Measurements from ENCODE around the gene IL5RA.

Gene IL5RA, protein sequence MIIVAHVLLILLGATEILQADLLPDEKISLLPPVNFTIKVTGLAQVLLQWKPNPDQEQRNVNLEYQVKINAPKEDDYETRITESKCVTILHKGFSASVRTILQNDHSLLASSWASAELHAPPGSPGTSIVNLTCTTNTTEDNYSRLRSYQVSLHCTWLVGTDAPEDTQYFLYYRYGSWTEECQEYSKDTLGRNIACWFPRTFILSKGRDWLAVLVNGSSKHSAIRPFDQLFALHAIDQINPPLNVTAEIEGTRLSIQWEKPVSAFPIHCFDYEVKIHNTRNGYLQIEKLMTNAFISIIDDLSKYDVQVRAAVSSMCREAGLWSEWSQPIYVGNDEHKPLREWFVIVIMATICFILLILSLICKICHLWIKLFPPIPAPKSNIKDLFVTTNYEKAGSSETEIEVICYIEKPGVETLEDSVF

DNA sequence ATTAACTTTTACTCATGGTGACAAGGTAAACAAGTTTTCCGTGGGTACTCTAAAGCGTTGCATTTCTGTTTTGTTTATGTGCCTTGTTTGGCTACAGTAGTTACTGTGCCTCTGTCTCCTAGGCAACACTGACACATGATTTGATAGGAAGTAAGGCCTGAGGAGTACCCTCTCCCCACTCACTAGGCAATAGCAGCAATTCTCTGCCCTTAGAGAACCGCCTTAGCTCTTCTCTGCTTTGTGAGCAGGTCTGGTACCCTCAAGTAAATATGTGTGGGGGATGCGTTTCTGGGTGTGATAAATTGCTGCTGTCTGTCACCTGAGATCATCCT, at the start of gene IL5RA:
IL5RA (minus strand) TSS at position 76 of the 332 bp plus-strand sequence. CDS start 5,390 bp downstream, outside the sequence.
- no peaks in the 10 kb centered on the region for H3K36me3 ChIP-seq (ENCODE audit: control insufficient read depth, insufficient read depth, low read length)
- no peaks in the 10 kb centered on the region for H3K9me3 ChIP-seq (ENCODE audit: control insufficient read depth, insufficient read depth, low read length)
- no peak within 1 kb of the TSS for H3K4me3 ChIP-seq (ENCODE audit: low read depth, low read length)
- H3K9ac ChIP-seq (ENCODE audit: low read depth, low read length), result peak within 1 kb of the TSS; percentile 23; the same call in 1 of the 2 replicates
- H3K4me1 ChIP-seq (ENCODE audit: control insufficient read depth, insufficient read depth, low read length), result peaks cover 18% of the 10 kb centered on the region
- H3K27me3 ChIP-seq (ENCODE audit: control insufficient read depth, insufficient read depth, low read length), result no peaks in the 10 kb centered on the region
- H3K27ac ChIP-seq (ENCODE audit: low read depth, low read length), result peak within 1 kb of the TSS; percentile 26

GRCh38 chr3:3157484-3157883, 47.3 kb upstream of the IL5RA start:
- Histone ChIP-seq H3K4me3 (ENCODE audit: low read depth, low read length) (no peak overlapping the region), H3K4me1 (ENCODE audit: control insufficient read depth, insufficient read depth, low read length) (no peaks in the 10 kb centered on the region), H3K27me3 (ENCODE audit: control insufficient read depth, insufficient read depth, low read length) (no peaks in the 10 kb centered on the region), H3K36me3 (ENCODE audit: control insufficient read depth, insufficient read depth, low read length) (peaks cover 57% of the 10 kb centered on the region), H3K9ac (ENCODE audit: low read depth, low read length) (no peak overlapping the region), H3K27ac (ENCODE audit: low read depth, low read length) (no peak overlapping the region), H3K9me3 (ENCODE audit: control insufficient read depth, insufficient read depth, low read length) (no peaks in the 10 kb centered on the region)

DNA sequence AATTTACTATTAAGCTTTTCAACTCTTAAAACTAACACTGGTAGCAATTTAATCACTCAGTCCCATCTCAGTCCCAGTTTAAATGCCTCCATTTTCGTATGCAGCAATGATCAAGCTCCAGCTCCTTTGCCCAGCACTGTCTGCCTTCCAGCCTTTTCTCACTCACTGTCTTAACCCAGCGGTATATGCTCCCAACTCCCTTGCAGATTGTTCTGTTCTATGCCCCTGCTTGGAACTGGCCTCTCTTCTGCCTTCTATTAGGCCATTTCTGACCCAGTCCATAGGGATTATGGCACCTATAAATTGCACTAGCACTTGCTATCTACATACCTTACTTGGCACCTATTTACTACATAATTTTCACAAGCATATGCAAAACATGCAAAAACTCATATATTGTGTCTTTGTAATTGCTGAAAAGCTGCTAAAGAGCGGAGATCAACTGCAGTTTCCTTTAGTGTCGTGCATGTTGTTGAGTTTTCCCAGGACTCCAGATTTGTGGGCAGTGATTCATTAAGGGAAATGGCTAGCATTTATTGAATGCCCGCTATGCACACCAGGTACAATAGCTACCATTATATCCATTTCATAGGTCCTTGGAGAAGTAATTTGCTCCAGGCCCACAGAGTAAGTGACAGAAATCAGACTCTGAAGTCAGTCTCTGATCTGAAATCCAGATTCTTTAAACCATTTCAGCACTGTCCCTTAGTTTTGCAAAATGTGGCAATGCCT, 44.9 kb upstream of the IL5RA start:
- Histone ChIP-seq H3K36me3 (ENCODE audit: control insufficient read depth, insufficient read depth, low read length) (peaks cover 68% of the 10 kb centered on the region), H3K27me3 (ENCODE audit: control insufficient read depth, insufficient read depth, low read length) (no peaks in the 10 kb centered on the region), H3K4me1 (ENCODE audit: control insufficient read depth, insufficient read depth, low read length) (no peaks in the 10 kb centered on the region), H3K4me3 (ENCODE audit: low read depth, low read length) (no peak overlapping the region), H3K9me3 (ENCODE audit: control insufficient read depth, insufficient read depth, low read length) (no peaks in the 10 kb centered on the region), H3K9ac (ENCODE audit: low read depth, low read length) (no peak overlapping the region), H3K27ac (ENCODE audit: low read depth, low read length) (no peak overlapping the region)

DNA sequence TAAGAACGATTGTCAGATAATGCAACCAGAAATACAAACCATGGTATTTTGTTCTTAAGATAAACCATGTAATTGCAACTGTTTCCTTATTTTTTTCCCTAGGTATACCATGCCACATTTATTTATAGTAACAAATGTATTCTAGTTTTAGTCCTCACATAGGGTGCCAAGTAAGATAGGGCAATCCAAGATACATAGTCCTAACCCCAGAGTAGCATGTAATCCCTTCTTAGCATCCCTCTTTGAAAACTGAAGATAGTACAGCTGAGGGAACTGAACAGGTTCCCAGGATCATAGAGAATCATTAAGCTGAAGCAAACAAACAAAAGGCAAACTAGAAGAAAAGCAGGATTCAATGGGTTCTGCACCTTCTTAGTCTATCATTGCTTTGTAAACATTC, 41.3 kb upstream of the IL5RA start:
- no peak overlapping the region for H3K27ac ChIP-seq (ENCODE audit: low read depth, low read length)
- H3K4me3 ChIP-seq (ENCODE audit: low read depth, low read length), result no peak overlapping the region
- no peaks in the 10 kb centered on the region for H3K9me3 ChIP-seq (ENCODE audit: control insufficient read depth, insufficient read depth, low read length)
- no peaks in the 10 kb centered on the region for H3K4me1 ChIP-seq (ENCODE audit: control insufficient read depth, insufficient read depth, low read length)
- peaks cover 96% of the 10 kb centered on the region for H3K36me3 ChIP-seq (ENCODE audit: control insufficient read depth, insufficient read depth, low read length)
- H3K27me3 ChIP-seq (ENCODE audit: control insufficient read depth, insufficient read depth, low read length), result no peaks in the 10 kb centered on the region
- H3K9ac ChIP-seq (ENCODE audit: low read depth, low read length), result no peak overlapping the region

DNA sequence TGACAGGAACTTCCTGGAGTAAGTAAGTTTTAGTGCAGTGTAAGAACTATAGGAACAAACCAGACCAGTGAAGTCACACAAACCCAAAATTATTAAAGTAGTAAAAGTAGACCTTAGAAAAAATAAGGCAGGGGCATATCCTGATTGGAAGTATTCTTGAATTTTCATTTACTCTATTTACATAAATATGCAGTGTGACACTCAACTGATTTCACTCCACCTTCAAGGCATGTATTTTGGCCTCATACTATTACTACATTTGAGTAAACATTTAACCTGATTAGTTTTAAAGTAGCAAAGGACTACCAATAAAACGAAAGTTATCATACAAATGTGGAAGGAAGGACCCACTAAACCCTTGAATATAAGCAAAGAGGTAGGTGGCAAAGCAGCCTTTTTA, 39.4 kb upstream of the IL5RA start:
- Histone ChIP-seq H3K9ac (ENCODE audit: low read depth, low read length) (no peak overlapping the region), H3K4me3 (ENCODE audit: low read depth, low read length) (no peak overlapping the region), H3K27ac (ENCODE audit: low read depth, low read length) (no peak overlapping the region), H3K9me3 (ENCODE audit: control insufficient read depth, insufficient read depth, low read length) (no peaks in the 10 kb centered on the region), H3K27me3 (ENCODE audit: control insufficient read depth, insufficient read depth, low read length) (no peaks in the 10 kb centered on the region), H3K36me3 (ENCODE audit: control insufficient read depth, insufficient read depth, low read length) (peaks cover 99% of the 10 kb centered on the region), H3K4me1 (ENCODE audit: control insufficient read depth, insufficient read depth, low read length) (no peaks in the 10 kb centered on the region)

GRCh38 chr3:3145831-3146230, 35.7 kb upstream of the IL5RA start:
- H3K4me3 ChIP-seq (ENCODE audit: low read depth, low read length), result no peak overlapping the region
- no peak overlapping the region for H3K9ac ChIP-seq (ENCODE audit: low read depth, low read length)
- H3K27ac ChIP-seq (ENCODE audit: low read depth, low read length), result no peak overlapping the region
- H3K27me3 ChIP-seq (ENCODE audit: control insufficient read depth, insufficient read depth, low read length), result no peaks in the 10 kb centered on the region
- no peaks in the 10 kb centered on the region for H3K4me1 ChIP-seq (ENCODE audit: control insufficient read depth, insufficient read depth, low read length)
- H3K36me3 ChIP-seq (ENCODE audit: control insufficient read depth, insufficient read depth, low read length), result peaks cover 99% of the 10 kb centered on the region
- no peaks in the 10 kb centered on the region for H3K9me3 ChIP-seq (ENCODE audit: control insufficient read depth, insufficient read depth, low read length)

DNA sequence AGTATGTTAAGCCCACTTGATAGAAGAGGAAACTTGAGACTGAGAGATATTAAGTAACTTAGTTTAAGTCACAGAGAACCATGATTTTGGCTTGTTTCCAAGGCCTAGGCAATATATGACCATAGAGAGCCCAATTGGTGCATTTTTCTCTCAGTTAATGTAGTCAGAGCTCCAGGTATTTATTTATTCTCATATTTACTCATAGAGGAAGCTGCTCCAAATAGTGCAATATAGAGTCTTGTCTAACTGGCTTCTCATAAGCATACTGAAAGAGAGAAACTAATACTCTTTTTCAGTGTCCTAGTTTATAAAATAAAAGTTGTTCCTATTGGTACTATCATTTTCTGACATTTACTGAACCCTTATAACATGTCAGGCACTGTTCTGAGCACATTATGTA, 31.8 kb upstream of the IL5RA start:
- Histone ChIP-seq H3K27me3 (ENCODE audit: control insufficient read depth, insufficient read depth, low read length) (no peaks in the 10 kb centered on the region), H3K4me1 (ENCODE audit: control insufficient read depth, insufficient read depth, low read length) (no peaks in the 10 kb centered on the region), H3K9me3 (ENCODE audit: control insufficient read depth, insufficient read depth, low read length) (no peaks in the 10 kb centered on the region), H3K36me3 (ENCODE audit: control insufficient read depth, insufficient read depth, low read length) (peaks cover 97% of the 10 kb centered on the region), H3K4me3 (ENCODE audit: low read depth, low read length) (no peak overlapping the region), H3K27ac (ENCODE audit: low read depth, low read length) (no peak overlapping the region), H3K9ac (ENCODE audit: low read depth, low read length) (no peak overlapping the region)

- Histone ChIP-seq H3K4me1 (ENCODE audit: control insufficient read depth, insufficient read depth, low read length) (no peaks in the 10 kb centered on the region), H3K4me3 (ENCODE audit: low read depth, low read length) (no peak overlapping the region), H3K9me3 (ENCODE audit: control insufficient read depth, insufficient read depth, low read length) (no peaks in the 10 kb centered on the region), H3K27ac (ENCODE audit: low read depth, low read length) (no peak overlapping the region), H3K27me3 (ENCODE audit: control insufficient read depth, insufficient read depth, low read length) (no peaks in the 10 kb centered on the region), H3K36me3 (ENCODE audit: control insufficient read depth, insufficient read depth, low read length) (peaks cover 83% of the 10 kb centered on the region), H3K9ac (ENCODE audit: low read depth, low read length) (no peak overlapping the region)
Observed at GRCh38 chr3:3137526-3137925, 27.4 kb upstream of the IL5RA start.

GRCh38 chr3:3134750-3135448, 24.7 kb upstream of the IL5RA start:
- H3K36me3 ChIP-seq (ENCODE audit: control insufficient read depth, insufficient read depth, low read length), result peaks cover 73% of the 10 kb centered on the region

GRCh38 chr3:3133500-3133899, 23.3 kb upstream of the IL5RA start:
- peaks cover 73% of the 10 kb centered on the region for H3K36me3 ChIP-seq (ENCODE audit: control insufficient read depth, insufficient read depth, low read length)
- H3K4me3 ChIP-seq (ENCODE audit: low read depth, low read length), result no peak overlapping the region
- no peaks in the 10 kb centered on the region for H3K9me3 ChIP-seq (ENCODE audit: control insufficient read depth, insufficient read depth, low read length)
- no peak overlapping the region for H3K27ac ChIP-seq (ENCODE audit: low read depth, low read length)
- no peaks in the 10 kb centered on the region for H3K4me1 ChIP-seq (ENCODE audit: control insufficient read depth, insufficient read depth, low read length)
- no peaks in the 10 kb centered on the region for H3K27me3 ChIP-seq (ENCODE audit: control insufficient read depth, insufficient read depth, low read length)
- H3K9ac ChIP-seq (ENCODE audit: low read depth, low read length), result no peak overlapping the region

More at GRCh38 chr3:3134750-3135448, 24.7 kb upstream of the IL5RA start:
- H3K27me3 ChIP-seq (ENCODE audit: control insufficient read depth, insufficient read depth, low read length), result no peaks in the 10 kb centered on the region
- H3K27ac ChIP-seq (ENCODE audit: low read depth, low read length), result no peak overlapping the region
- H3K9me3 ChIP-seq (ENCODE audit: control insufficient read depth, insufficient read depth, low read length), result no peaks in the 10 kb centered on the region
- no peak overlapping the region for H3K9ac ChIP-seq (ENCODE audit: low read depth, low read length)
- H3K4me3 ChIP-seq (ENCODE audit: low read depth, low read length), result no peak overlapping the region
- H3K4me1 ChIP-seq (ENCODE audit: control insufficient read depth, insufficient read depth, low read length), result no peaks in the 10 kb centered on the region

DNA sequence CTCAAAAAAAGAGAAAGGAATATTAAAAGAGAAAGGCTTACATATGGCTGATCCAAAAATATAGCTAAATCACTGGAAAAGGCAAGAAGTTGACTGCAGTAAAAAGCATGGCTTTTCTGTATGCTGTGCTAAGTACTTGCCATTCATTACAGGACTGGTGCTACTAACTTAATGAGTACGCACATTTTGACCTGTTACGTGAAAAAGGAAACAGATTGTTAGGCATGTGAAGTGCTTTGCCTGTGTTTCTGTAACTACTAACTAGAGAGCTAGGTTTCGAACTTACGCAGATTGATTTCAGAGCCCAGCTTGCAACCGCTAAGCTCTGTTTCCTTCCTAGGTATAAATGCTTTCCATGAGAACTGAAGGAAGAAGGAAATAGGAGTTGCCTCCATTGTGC, 19.4 kb upstream of the IL5RA start:
- Histone ChIP-seq H3K36me3 (ENCODE audit: control insufficient read depth, insufficient read depth, low read length) (peaks cover 42% of the 10 kb centered on the region), H3K4me3 (ENCODE audit: low read depth, low read length) (no peak overlapping the region), H3K27me3 (ENCODE audit: control insufficient read depth, insufficient read depth, low read length) (no peaks in the 10 kb centered on the region), H3K9me3 (ENCODE audit: control insufficient read depth, insufficient read depth, low read length) (no peaks in the 10 kb centered on the region), H3K9ac (ENCODE audit: low read depth, low read length) (no peak overlapping the region), H3K4me1 (ENCODE audit: control insufficient read depth, insufficient read depth, low read length) (peaks cover 8% of the 10 kb centered on the region; the same call in 1 of the 2 replicates), H3K27ac (ENCODE audit: low read depth, low read length) (no peak overlapping the region)
